AG04450 (cell line): ENCODE results near the gene HBG2. TPM values are rescaled to one million over a fixed set of nuclear protein-coding genes. Genes with fewer than 3 reads are reported as not detected.

Experiments
- CTCF ChIA-PET: fragments of 300-600, 350-600 bp; formaldehyde crosslinking; extraction: SDS; loops from one replicate; lab custom pipeline; 2022; ENCODE audit warnings: antibody characterized with exemption, inconsistent platforms; lab: Charles Lee
- POLR2A ChIA-PET: fragments of 350-600 bp; formaldehyde crosslinking; extraction: SDS; loops from one replicate; lab custom pipeline; 2021; ENCODE audit warnings: antibody characterized with exemption, inconsistent platforms; lab: Yijun Ruan, JAX
- DNase-seq: peaks from one replicate; pipeline ENCODE4 v3.0.0-alpha.2; 2011; ENCODE audit warnings: low read depth, low spot score
- H3K27ac ChIP-seq: one replicate; pipeline ENCODE4 v1.5.1; 2012; ENCODE audit warnings: low read depth, low read length, control low read depth
- H3K27me3 ChIP-seq: one replicate; pipeline ENCODE4 v1.6.0; 2012; ENCODE audit warnings: low read length; ENCODE audit not compliant: control insufficient read depth, insufficient read depth
- H3K4me3 ChIP-seq: 2 replicates; pipeline ENCODE4 v1.5.1; 2011; ENCODE audit warnings: mild to moderate bottlenecking, low read depth, low read length, control low read depth
- H3K9me3 ChIP-seq: 2 replicates; pipeline ENCODE4 v1.5.1; 2012; ENCODE audit warnings: low read length; ENCODE audit not compliant: control insufficient read depth, insufficient read depth
- CTCF ChIP-seq: IDR thresholded peaks from 2 replicates; pipeline ENCODE4 v1.5.1; 2011; ENCODE audit warnings: low read depth, low read length, control low read depth, inconsistent platforms
- polyA plus RNA-seq: library from polyadenylated mRNA; depleted of rRNA; stranded (reverse); fragments of >200 nt; gene quantifications from 2 replicates; pipeline ENCODE4 v1.2.3, GENCODE V29; 2011

Gene HBG2
- polyA plus RNA-seq, 1 experiment = 2.2 TPM

GRCh38 chr11:5227681-5228080 lies 26.9 kb downstream of the HBG2 start:
- Histone ChIP-seq H3K27me3 (no peaks in the 10 kb centered on the region), H3K27ac (no peak overlapping the region), H3K4me3 (no peak overlapping the region), H3K9me3 (no peaks in the 10 kb centered on the region)
- ChIA-PET POLR2A (no interaction called here), CTCF (no interaction called here)
- no peak for TF ChIP-seq CTCF
- no peak for DNase-seq

- no peaks in the 10 kb centered on the region for H3K27me3 ChIP-seq
- CTCF ChIA-PET = no interaction called here
- no peak for DNase-seq
- no peak for TF ChIP-seq CTCF
- H3K4me3 ChIP-seq = no peak within 1 kb of the TSS
- POLR2A ChIA-PET = no interaction called here
- no peaks in the 10 kb centered on the region; the same call in 1 of the 2 replicates for H3K9me3 ChIP-seq
- no peak within 1 kb of the TSS for H3K27ac ChIP-seq
Observed at GRCh38 chr11:5226732-5227310, 27.8 kb downstream of the HBG2 start, which contains the start of gene HBB. Gene HBB (minus strand): TSS chr11:5227071. CDS start chr11:5227021, 50 bp downstream.

GRCh38 chr11:5225480-5225871 lies 29.1 kb downstream of the HBG2 start:
- TF ChIP-seq CTCF = no peak
- no peaks in the 10 kb centered on the region for H3K27me3 ChIP-seq
- H3K9me3 ChIP-seq = peaks cover 7% of the 10 kb centered on the region
- DNase-seq = no peak
- H3K27ac ChIP-seq = no peak overlapping the region
- H3K4me3 ChIP-seq = no peak overlapping the region
- ChIA-PET POLR2A (no interaction called here), CTCF (no interaction called here)

GRCh38 chr11:5224538-5225479 lies 29.8 kb downstream of the HBG2 start:
- ChIA-PET POLR2A (no interaction called here), CTCF (no interaction called here)
- Histone ChIP-seq H3K9me3 (peaks cover 7% of the 10 kb centered on the region), H3K4me3 (no peak overlapping the region), H3K27ac (no peak overlapping the region), H3K27me3 (no peaks in the 10 kb centered on the region)
- TF ChIP-seq CTCF = no peak
- DNase-seq = no peak

- Histone ChIP-seq H3K4me3 (no peak overlapping the region), H3K27ac (no peak overlapping the region), H3K9me3 (peaks cover 7% of the 10 kb centered on the region), H3K27me3 (no peaks in the 10 kb centered on the region)
- POLR2A ChIA-PET = no interaction called here
- no peak for TF ChIP-seq CTCF
- DNase-seq = no peak
- CTCF ChIA-PET = no interaction called here
Observed at GRCh38 chr11:5223686-5224085, 30.9 kb downstream of the HBG2 start.
